SU-DHL-6 (cell line): ENCODE data around the gene ANTXR1.

Experiments
- EZH2phosphoT487 ChIP-seq: fragments of 200-600 bp; sonication (generic), shearing (Covaris generic); conservative IDR thresholded peaks from 2 replicates; pipeline ENCODE4 v1.6.1; 2018; ENCODE audit warnings: mild to moderate bottlenecking, antibody characterized with exemption, low read length, moderate library complexity, mixed read lengths
- TF ChIP-seq, protein P1 (sequence below): fragments of 200-600 bp; sonication (generic); IDR thresholded peaks from one replicate; pipeline ENCODE4 v1.5.1; 2017; ENCODE audit warnings: antibody characterized with exemption, mild to moderate bottlenecking, low read length, moderate library complexity; ENCODE audit not compliant: insufficient read depth, poor library complexity, severe bottlenecking

DNA sequence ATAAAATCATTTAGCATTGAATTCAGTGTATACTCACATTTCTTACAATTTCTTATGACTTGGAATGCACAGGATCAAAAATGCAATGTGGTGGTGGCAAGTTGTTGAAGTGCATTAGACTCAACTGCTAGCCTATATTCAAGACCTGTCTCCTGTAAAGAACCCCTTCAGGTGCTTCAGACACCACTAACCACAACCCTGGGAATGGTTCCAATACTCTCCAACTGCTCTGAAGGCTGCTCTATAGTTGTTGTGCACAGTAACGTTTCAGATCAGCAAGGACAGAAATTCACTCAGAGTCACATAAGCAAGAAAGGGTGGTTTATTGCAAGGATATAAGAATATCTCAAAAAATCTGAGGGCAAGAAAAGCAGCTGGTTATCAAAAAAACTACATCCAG is 32.0 kb upstream of the ANTXR1 start:
- TF ChIP-seq, protein P1, sequence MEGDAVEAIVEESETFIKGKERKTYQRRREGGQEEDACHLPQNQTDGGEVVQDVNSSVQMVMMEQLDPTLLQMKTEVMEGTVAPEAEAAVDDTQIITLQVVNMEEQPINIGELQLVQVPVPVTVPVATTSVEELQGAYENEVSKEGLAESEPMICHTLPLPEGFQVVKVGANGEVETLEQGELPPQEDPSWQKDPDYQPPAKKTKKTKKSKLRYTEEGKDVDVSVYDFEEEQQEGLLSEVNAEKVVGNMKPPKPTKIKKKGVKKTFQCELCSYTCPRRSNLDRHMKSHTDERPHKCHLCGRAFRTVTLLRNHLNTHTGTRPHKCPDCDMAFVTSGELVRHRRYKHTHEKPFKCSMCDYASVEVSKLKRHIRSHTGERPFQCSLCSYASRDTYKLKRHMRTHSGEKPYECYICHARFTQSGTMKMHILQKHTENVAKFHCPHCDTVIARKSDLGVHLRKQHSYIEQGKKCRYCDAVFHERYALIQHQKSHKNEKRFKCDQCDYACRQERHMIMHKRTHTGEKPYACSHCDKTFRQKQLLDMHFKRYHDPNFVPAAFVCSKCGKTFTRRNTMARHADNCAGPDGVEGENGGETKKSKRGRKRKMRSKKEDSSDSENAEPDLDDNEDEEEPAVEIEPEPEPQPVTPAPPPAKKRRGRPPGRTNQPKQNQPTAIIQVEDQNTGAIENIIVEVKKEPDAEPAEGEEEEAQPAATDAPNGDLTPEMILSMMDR = no peak
- TF ChIP-seq EZH2phosphoT487 = no peak
